ENCODE data around the gene RAMACL. TPM values are rescaled to one million over a fixed set of nuclear protein-coding genes. Genes with fewer than 3 reads are reported as not detected.

RAMACL gene
- total RNA-seq, 2 experiments from 2014 or later = 0.44 to 0.48 TPM

DNA sequence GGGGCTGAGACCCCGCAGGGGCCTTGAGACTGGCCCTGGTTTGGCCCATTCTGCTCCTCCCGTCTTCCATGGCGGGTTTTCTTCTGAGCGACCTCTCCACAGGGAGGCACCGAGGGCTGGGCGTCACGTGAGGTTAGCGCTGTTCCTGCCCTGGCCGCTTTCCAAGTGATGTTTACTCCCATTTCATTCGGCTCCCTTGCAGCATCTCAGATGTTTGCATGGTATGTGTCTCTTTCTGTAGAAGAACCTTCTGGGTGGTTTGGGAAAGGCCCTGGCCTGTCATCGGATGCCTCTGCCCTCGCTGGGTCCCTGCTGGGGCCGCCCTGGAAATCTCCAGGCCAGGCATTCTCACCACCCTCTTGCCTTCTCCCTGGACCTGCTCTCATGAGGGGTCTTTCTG is 17.3 kb downstream of the RAMACL start:
- H3K4me3 Mint-ChIP-seq = no peak overlapping the region
- no peak for ATAC-seq (ENCODE audit: low read depth)
- POLR2A ChIA-PET = no interaction called here
- no peaks in the 10 kb centered on the region for H3K9me3 Mint-ChIP-seq
- peaks cover 2% of the 10 kb centered on the region for H3K27me3 Mint-ChIP-seq
- no peaks in the 10 kb centered on the region for H3K36me3 Mint-ChIP-seq
- no peak for DNase-seq
- H3K4me1 Mint-ChIP-seq = no peaks in the 10 kb centered on the region
- no peak overlapping the region for H3K27ac Mint-ChIP-seq

DNA sequence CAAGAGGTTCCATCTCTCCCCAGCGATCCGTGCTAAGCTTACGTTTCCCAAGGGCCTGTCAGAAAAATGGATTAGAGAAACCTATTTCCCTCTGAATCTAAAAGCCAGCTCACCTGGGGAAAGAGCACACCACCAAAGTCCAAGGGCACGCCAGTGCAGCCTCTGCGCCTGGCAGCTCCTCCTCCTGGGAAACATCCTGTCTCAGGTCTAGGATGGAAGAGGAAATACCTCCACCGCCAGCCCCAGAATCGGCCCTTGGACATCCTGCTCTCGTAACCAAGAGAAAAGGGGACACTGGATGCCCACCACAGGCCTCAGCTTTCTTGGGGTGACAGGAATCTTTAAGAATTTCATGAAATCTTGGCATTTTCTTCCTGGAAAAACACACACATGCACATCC is 18.7 kb downstream of the RAMACL start:
- POLR2A ChIA-PET = no interaction called here
- Mint-ChIP-seq H3K27me3 (peaks cover 2% of the 10 kb centered on the region), H3K27ac (no peak overlapping the region), H3K9me3 (no peaks in the 10 kb centered on the region), H3K4me3 (no peak overlapping the region), H3K36me3 (no peaks in the 10 kb centered on the region), H3K4me1 (no peaks in the 10 kb centered on the region)
- DNase-seq (no peak), ATAC-seq (ENCODE audit: low read depth) (no peak)

DNA sequence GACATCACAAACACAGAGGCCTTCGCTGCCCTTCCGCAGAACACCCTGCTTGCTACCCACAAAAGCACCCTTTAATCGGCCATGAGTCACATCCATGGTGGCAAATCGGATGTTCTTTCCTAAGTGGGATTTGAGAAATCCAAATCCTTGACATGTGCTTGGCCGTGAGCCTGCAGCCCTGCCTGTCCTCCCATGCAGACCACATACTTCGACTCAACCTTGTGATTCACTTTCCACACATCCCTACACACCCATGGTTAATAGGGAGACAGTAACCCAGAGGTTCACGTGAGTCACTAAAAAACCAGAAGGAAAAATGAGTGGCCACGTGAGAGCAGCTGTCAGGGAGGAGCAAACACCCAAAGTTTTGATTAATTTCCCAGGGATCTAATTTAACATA is 19.4 kb downstream of the RAMACL start:
- Mint-ChIP-seq H3K27me3 (peaks cover 2% of the 10 kb centered on the region), H3K36me3 (no peaks in the 10 kb centered on the region), H3K27ac (no peak overlapping the region), H3K9me3 (no peaks in the 10 kb centered on the region), H3K4me1 (no peaks in the 10 kb centered on the region), H3K4me3 (no peak overlapping the region)
- ATAC-seq (ENCODE audit: low read depth) (no peak), DNase-seq (no peak)
- POLR2A ChIA-PET = no interaction called here

DNA sequence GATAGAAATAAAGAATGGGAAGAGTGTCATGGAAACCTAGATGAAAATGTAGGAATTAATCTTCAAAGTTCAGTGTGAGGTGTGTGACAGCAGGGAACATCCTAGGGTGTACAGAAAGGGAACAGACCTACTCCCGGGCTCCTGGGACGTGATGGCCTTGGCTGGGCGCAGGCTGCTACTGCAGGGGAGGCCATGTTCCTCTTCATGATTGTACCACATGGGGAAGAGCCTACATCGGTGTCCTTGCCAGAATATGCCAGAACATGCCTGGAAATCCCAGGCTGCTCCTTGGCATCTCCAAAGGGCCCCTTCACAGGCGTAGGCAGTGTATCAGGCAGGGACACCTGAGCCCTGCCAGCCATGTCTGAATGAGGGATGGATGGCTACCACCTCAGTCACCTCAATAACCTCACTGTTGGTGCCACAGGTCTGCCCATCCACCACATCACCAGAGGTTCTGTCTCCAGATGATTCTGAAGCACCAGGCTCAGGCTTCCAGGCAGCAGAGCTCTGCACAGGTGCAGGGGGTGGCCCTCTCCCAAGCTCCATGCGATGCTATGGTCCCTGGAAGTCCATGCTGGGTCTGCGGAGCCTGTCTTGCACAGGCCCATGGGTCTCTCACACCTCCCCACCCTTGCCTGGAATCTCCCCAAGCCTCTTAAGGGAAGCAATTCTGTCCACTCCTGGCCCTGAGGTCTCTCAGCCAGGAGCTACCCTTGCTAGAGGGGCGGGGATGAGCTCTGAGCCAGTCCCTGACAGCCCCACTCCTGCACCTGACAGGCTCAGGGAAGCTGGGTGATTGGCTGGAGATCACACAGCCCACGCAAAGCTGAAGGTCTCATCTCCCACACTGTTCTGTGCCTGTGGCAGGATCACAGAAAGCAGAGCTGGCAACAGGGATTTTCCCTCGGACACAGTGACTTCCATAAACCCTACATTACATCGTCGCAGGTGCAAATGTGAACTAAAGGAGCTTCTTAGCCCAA is 20.2 kb downstream of the RAMACL start:
- no peaks in the 10 kb centered on the region for H3K9me3 Mint-ChIP-seq
- no peaks in the 10 kb centered on the region for H3K4me1 Mint-ChIP-seq
- peaks cover 2% of the 10 kb centered on the region for H3K27me3 Mint-ChIP-seq
- DNase-seq = no peak
- no peak overlapping the region for H3K27ac Mint-ChIP-seq
- POLR2A ChIA-PET = no interaction called here
- no peak overlapping the region for H3K4me3 Mint-ChIP-seq
- H3K36me3 Mint-ChIP-seq = no peaks in the 10 kb centered on the region
- no peak for ATAC-seq (ENCODE audit: low read depth)

DNA sequence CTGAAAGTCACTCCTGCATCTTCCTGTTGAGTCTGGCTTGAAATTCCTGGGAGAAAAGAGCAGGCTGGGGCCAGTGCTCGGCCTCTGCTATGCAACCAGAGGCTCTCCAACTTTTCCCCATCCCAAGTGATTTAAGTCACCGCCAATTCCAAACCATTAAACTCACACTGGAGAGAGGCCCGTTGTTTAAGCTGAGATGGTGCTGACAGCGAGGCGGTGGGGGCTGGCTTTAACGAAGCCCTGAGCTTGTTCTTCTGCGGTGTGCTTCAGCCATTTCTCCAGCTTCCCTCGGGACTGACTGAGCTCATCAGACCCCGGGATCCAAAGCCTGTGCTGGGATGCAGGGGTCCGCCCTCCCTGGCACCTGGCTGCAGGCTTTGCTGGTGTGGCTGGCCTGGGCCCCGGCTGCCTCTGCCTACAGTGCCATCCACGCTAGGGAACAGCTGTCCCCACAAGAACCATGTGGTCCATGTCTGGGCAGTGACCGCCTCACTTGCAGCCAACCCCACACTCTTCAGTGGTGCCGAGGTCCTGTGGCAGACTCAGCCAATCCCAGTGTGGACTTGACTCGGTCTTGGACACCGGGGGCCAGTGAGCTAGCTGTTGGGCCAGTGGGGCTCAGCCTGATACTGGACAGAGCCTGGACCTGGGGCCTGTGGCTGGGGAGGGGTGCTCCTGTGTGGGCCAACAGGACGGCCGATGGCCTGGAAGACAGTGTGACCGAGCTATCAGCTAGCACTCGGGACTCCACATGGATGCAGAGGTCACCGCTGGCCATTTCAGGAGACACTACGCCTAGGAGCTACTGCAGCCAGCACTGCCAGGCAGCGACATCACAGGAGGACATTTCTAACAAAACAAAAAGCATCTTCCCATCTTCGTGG is 21.2 kb downstream of the RAMACL start:
- Mint-ChIP-seq H3K4me1 (no peaks in the 10 kb centered on the region), H3K36me3 (no peaks in the 10 kb centered on the region), H3K4me3 (no peak overlapping the region), H3K27ac (no peak overlapping the region), H3K27me3 (peaks cover 3% of the 10 kb centered on the region), H3K9me3 (no peaks in the 10 kb centered on the region)
- POLR2A ChIA-PET = no interaction called here
- DNase-seq (no peak), ATAC-seq (ENCODE audit: low read depth) (no peak)

DNA sequence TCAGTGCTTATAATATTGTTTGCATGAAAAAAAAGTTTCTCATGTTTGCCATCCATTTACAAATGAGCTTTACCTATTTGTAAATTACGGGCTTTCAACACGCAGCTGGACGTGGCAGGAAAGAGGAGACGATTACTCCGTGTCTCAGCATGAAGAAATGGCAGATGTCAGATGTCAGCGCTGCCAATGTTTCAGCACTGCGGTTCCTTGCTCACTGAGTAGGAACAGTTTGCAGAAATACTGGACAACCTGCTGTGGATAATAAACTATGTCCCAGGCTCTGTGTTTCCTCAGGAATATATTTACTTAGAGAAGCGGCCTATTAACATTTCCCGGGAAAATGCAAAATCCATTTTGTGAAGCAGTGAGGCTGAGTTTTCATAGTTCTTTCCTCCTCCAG is 22.7 kb downstream of the RAMACL start:
- H3K9me3 Mint-ChIP-seq = peaks cover 7% of the 10 kb centered on the region
- POLR2A ChIA-PET = no interaction called here
- H3K4me3 Mint-ChIP-seq = no peak overlapping the region
- no peaks in the 10 kb centered on the region for H3K4me1 Mint-ChIP-seq
- ATAC-seq (ENCODE audit: low read depth) = no peak
- no peak overlapping the region for H3K27ac Mint-ChIP-seq
- peaks cover 4% of the 10 kb centered on the region for H3K27me3 Mint-ChIP-seq
- no peak for DNase-seq
- H3K36me3 Mint-ChIP-seq = no peaks in the 10 kb centered on the region

DNA sequence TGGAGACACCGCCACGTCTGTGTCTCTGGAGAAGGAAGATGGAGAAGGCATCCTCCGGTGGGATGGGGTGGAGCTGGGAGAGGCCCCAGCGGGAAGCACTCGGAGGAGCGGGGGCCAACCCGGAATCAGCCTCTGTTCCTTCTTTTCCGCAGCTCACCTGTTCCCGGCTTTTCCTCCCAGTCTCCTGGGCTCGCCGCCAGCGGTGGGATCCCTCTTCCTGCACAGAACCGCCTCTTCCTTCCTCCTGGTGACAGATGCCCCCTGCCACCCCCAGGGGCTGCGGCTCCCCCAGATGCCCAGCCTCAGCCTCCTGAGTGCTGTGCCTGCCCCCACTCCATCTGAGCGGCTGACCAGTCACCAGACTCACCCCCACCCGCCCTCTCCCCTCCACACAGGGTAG is 23.3 kb downstream of the RAMACL start:
- DNase-seq (no peak), ATAC-seq (ENCODE audit: low read depth) (no peak)
- POLR2A ChIA-PET = no interaction called here
- Mint-ChIP-seq H3K36me3 (no peaks in the 10 kb centered on the region), H3K4me3 (no peak overlapping the region), H3K27me3 (peaks cover 4% of the 10 kb centered on the region), H3K4me1 (no peaks in the 10 kb centered on the region), H3K27ac (no peak overlapping the region), H3K9me3 (peaks cover 7% of the 10 kb centered on the region)

DNA sequence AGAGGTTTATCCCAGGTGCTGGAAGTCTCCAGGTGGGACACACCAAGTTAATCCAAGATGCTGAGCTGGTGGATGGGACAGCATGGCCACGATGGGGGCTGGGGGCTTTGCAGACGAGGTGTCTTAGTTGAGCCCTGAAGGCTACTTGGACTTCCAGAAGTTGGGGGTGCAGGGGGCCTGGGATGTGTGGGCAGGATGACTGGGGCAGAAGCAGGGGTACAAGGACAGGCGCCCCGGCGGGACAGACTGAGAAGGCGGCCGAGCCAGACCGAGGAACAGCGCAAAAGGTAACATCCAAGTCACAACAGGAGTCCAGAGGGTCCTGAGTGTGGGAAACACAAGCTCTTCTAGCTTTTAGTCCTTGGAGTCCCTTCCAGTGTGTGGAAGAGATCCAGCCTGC is 23.8 kb downstream of the RAMACL start:
- POLR2A ChIA-PET = no interaction called here
- peaks cover 7% of the 10 kb centered on the region for H3K9me3 Mint-ChIP-seq
- H3K27ac Mint-ChIP-seq = no peak overlapping the region
- H3K4me1 Mint-ChIP-seq = no peaks in the 10 kb centered on the region
- no peak overlapping the region for H3K4me3 Mint-ChIP-seq
- ATAC-seq (ENCODE audit: low read depth) (no peak), DNase-seq (no peak)
- H3K27me3 Mint-ChIP-seq = peaks cover 4% of the 10 kb centered on the region
- H3K36me3 Mint-ChIP-seq = no peaks in the 10 kb centered on the region

DNA sequence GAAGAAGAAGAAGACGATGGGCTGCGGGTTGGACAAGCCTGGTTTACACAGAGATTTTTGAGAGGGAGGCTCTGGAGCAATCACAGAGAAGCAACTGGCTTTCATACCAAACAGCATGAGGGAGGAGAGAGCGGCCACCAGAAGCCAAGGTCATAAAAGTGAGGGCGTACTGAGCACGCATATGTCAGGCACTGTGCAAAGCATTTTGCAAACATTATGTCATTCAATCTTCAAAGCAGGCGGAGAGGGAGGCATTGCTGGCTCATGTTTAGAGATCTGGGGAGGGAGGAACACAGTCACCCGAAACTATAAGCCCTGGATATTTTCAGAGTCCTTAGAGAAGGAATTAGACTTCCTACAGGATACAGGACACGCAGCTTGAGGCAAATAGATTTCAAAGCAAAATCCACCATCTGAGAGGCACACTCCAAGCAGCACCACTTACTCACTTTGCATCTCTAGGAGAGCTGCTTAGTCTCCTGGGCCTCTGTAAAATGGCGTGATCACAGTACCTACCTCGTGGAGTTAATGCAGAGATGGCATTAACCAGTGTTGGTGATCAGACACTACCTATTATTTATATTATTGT is 24.6 kb downstream of the RAMACL start:
- ATAC-seq (ENCODE audit: low read depth) = no peak
- Mint-ChIP-seq H3K27me3 (peaks cover 9% of the 10 kb centered on the region), H3K4me3 (no peak overlapping the region)

DNA sequence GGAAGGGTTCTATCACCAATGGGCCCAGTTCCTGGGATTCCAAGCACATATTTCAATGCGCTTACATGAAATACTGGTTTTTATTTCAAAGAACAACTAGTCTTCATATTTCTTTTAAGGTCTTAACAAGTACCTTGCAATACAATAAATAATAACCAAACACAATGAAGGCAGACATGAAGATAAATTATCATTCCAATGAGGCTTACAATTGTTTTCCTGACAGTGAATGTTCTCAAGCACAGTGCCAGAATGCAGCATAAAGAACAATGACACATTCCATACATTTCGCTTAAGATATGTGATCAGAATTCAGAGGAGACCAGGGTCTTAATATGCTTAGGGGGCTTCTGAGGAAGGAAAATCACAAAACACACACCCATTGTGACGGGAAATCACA is 26.3 kb downstream of the RAMACL start:
- Mint-ChIP-seq H3K27ac (no peak overlapping the region), H3K4me1 (peaks cover 7% of the 10 kb centered on the region), H3K4me3 (no peak overlapping the region), H3K36me3 (no peaks in the 10 kb centered on the region), H3K27me3 (peaks cover 12% of the 10 kb centered on the region), H3K9me3 (peaks cover 7% of the 10 kb centered on the region)
- DNase-seq = no peak
- ATAC-seq (ENCODE audit: low read depth) = no peak
- POLR2A ChIA-PET = no interaction called here

More for the DNA sequence above, 24.6 kb downstream of the RAMACL start:
- no peak for DNase-seq
- H3K27ac Mint-ChIP-seq = no peak overlapping the region
- H3K4me1 Mint-ChIP-seq = peaks cover 4% of the 10 kb centered on the region
- no peaks in the 10 kb centered on the region for H3K36me3 Mint-ChIP-seq
- POLR2A ChIA-PET = no interaction called here
- peaks cover 7% of the 10 kb centered on the region for H3K9me3 Mint-ChIP-seq

DNA sequence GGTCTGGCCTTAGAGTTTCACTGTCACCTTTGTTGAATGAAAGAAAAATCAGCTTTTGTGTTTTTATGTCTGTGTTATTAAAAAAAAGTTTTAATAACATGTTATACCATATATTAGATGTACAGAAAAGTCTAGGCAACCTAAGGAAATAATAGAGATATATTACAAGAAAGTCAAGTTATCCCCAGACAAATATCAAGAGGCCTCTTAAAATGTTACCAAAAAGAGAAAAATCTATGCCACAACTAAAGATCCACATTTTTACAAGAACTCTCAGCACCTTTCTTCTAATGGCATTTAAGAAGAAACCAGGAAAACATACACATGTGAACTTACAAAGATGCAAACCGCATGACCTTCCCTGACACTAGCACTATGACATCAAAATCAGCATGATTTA is 26.8 kb downstream of the RAMACL start:
- Mint-ChIP-seq H3K27ac (no peak overlapping the region), H3K27me3 (peaks cover 12% of the 10 kb centered on the region), H3K36me3 (no peaks in the 10 kb centered on the region), H3K4me3 (no peak overlapping the region), H3K9me3 (peaks cover 7% of the 10 kb centered on the region), H3K4me1 (peaks cover 7% of the 10 kb centered on the region)
- no peak for ATAC-seq (ENCODE audit: low read depth)
- POLR2A ChIA-PET = no interaction called here
- DNase-seq = no peak

DNA sequence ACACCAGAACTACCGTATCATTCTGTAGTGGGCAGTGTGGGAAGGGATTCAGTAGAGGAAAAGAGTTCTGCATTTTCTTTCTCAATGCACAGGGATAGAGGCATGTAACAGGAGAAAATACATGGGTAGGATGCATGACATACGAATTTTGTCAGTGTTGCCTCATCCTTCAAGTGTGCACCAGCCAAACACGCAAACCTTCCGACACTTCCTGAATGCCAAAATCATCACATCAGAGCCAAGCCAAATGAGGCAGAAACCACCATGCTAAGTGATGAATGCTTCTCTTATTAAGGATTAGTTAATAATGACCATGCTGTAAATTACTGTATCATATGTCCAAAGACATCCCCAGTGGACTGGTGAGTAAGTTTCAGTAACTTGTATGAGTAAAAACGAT is 27.3 kb downstream of the RAMACL start:
- POLR2A ChIA-PET = no interaction called here
- H3K36me3 Mint-ChIP-seq = no peaks in the 10 kb centered on the region
- ATAC-seq (ENCODE audit: low read depth) = no peak
- H3K4me3 Mint-ChIP-seq = no peak overlapping the region
- DNase-seq = no peak
- peaks cover 7% of the 10 kb centered on the region for H3K4me1 Mint-ChIP-seq
- H3K9me3 Mint-ChIP-seq = peaks cover 7% of the 10 kb centered on the region
- no peak overlapping the region for H3K27ac Mint-ChIP-seq
- peaks cover 10% of the 10 kb centered on the region for H3K27me3 Mint-ChIP-seq

DNA sequence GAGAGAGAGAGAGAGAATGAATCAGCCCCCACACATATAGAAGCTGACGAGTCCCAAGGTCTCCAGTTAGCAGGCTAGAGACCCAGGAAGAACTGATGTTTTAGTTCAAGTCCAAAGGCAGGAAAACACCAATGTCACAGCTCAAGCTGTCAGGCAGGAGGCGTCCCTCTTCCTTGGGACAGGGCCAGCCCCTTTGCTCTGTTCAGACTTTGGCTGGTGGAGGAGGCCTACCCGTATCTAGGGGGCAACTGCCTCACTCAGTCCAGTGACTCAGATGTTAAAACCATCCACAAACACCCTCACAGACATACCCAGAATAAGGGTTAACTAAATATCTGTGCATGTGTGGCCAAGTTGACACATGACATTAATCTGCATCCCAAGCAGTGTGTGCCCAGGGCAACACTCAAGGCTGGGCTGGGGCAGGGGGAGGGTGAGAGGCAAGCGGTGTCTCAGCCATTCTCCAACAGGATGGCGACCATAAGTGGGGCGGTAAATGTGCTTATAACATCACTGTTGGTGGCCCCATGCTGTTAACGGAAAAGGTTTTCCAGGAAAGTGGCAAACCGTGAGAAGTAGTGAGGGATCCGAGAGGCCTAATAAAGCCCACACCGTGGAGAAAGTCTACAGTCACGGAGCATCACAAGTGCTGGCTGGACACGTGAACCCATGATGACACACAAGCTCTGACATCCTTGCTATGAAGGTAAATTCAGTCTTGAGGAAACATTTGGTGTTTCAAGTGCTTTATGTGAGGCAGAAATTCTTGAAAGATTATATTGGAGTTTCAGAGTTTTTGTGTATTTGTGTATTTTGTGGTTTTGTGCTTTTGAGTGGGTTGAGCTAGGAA is 28.1 kb downstream of the RAMACL start:
- Mint-ChIP-seq H3K4me3 (no peak overlapping the region), H3K36me3 (no peaks in the 10 kb centered on the region), H3K4me1 (peaks cover 7% of the 10 kb centered on the region), H3K27me3 (peaks cover 9% of the 10 kb centered on the region), H3K9me3 (peaks cover 7% of the 10 kb centered on the region), H3K27ac (no peak overlapping the region)
- DNase-seq (no peak), ATAC-seq (ENCODE audit: low read depth) (no peak)
- POLR2A ChIA-PET = no interaction called here
